Measurements from ENCODE around the gene FRRS1. TPM values are rescaled to one million over a fixed set of nuclear protein-coding genes. Genes with fewer than 3 reads are reported as not detected.

FRRS1 gene
- total RNA-seq, 1 donor from 2014 or later: 23.4 TPM

- DNase-seq (ENCODE audit: low read depth) (peak; percentile 38), FAIRE-seq (no peak)
- no peak for TF ChIP-seq CTCF (IDR thresholded peaks at IDR 0.05; ENCODE audit: insufficient read depth, low read length, severe bottlenecking)
- Histone ChIP-seq H3K4me3 (ENCODE audit: low read depth, low read length) (no peak overlapping the region), H3K27me3 (ENCODE audit: control insufficient read depth, insufficient read depth, low read length) (no peaks in the 10 kb centered on the region), H3K36me3 (ENCODE audit: control insufficient read depth, insufficient read depth, low read length) (no peaks in the 10 kb centered on the region)
Measured at GRCh38 chr1:99661780-99662179, 104.7 kb downstream of the FRRS1 start.

GRCh38 chr1:99660496-99660895 is 105.9 kb downstream of the FRRS1 start:
- TF ChIP-seq CTCF (IDR thresholded peaks at IDR 0.05; ENCODE audit: insufficient read depth, low read length, severe bottlenecking): no peak
- Histone ChIP-seq H3K27me3 (ENCODE audit: control insufficient read depth, insufficient read depth, low read length) (no peaks in the 10 kb centered on the region), H3K36me3 (ENCODE audit: control insufficient read depth, insufficient read depth, low read length) (no peaks in the 10 kb centered on the region), H3K4me3 (ENCODE audit: low read depth, low read length) (no peak overlapping the region)
- FAIRE-seq (no peak), DNase-seq (ENCODE audit: low read depth) (peak; percentile 83)

- H3K4me3 ChIP-seq (ENCODE audit: low read depth, low read length): no peak overlapping the region
- no peaks in the 10 kb centered on the region for H3K27me3 ChIP-seq (ENCODE audit: control insufficient read depth, insufficient read depth, low read length)
- H3K36me3 ChIP-seq (ENCODE audit: control insufficient read depth, insufficient read depth, low read length): no peaks in the 10 kb centered on the region
- DNase-seq (ENCODE audit: low read depth): peak; percentile 99
- no peak for TF ChIP-seq CTCF (IDR thresholded peaks at IDR 0.05; ENCODE audit: insufficient read depth, low read length, severe bottlenecking)
- FAIRE-seq: peak; percentile 79
Measured at GRCh38 chr1:99659755-99660210, 106.7 kb downstream of the FRRS1 start.

Other genes with a start within 250 kb of the FRRS1 start
- gene PALMD, start 120.5 kb downstream of the FRRS1 start, total RNA-seq: 1.3 and 4.7 TPM in 2 replicates
- 5.8 and 6.8 TPM in 2 replicates for gene AGL, start 83.7 kb upstream of the FRRS1 start, total RNA-seq
- 25.3 and 27.3 TPM in 2 replicates for gene SLC35A3, start 203.4 kb upstream of the FRRS1 start, total RNA-seq